ENCODE results near the gene TMEM108. TPM values are rescaled to one million over a fixed set of nuclear protein-coding genes. Genes with fewer than 3 reads are reported as not detected.

The TMEM108 gene
- polyA plus RNA-seq, 1 experiment: 0.63 TPM

- no peak for DNase-seq (ENCODE audit: low read depth, low spot score)
Measured at GRCh38 chr3:133117342-133117741, 79.2 kb downstream of the TMEM108 start.

DNA sequence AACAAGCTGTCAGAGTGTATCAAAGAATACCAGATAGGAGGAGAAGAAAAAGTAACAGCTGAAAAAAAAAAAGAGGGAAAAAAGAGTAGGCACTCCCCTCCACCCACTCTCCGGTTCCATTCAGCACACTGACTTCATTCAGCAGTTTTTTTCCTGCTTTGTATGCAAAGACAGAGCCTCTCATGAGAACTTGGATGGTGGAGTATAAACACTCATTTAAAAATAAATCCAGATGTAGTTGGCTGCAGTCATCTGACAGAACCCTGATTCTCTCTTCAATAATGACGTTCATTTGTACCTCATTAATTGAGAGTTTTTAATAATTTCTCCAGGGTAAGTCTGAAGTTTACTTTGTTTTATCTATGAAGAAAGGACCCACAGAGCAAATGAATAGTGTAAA, 81.0 kb downstream of the TMEM108 start:
- H3K27ac ChIP-seq (ENCODE audit: low read depth, low read length): no peak overlapping the region
- no peak overlapping the region for H3K4me3 ChIP-seq (ENCODE audit: low read depth, low read length)
- no peaks in the 10 kb centered on the region for H3K27me3 ChIP-seq (ENCODE audit: control insufficient read depth, insufficient read depth, low read length)
- CTCF ChIA-PET: no interaction called here
- DNase-seq (ENCODE audit: low read depth, low spot score): no peak
- POLR2A ChIA-PET: no interaction called here
- no peaks in the 10 kb centered on the region for H3K9me3 ChIP-seq (ENCODE audit: control insufficient read depth, insufficient read depth, low read length)
- TF ChIP-seq, protein P1, sequence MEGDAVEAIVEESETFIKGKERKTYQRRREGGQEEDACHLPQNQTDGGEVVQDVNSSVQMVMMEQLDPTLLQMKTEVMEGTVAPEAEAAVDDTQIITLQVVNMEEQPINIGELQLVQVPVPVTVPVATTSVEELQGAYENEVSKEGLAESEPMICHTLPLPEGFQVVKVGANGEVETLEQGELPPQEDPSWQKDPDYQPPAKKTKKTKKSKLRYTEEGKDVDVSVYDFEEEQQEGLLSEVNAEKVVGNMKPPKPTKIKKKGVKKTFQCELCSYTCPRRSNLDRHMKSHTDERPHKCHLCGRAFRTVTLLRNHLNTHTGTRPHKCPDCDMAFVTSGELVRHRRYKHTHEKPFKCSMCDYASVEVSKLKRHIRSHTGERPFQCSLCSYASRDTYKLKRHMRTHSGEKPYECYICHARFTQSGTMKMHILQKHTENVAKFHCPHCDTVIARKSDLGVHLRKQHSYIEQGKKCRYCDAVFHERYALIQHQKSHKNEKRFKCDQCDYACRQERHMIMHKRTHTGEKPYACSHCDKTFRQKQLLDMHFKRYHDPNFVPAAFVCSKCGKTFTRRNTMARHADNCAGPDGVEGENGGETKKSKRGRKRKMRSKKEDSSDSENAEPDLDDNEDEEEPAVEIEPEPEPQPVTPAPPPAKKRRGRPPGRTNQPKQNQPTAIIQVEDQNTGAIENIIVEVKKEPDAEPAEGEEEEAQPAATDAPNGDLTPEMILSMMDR (IDR thresholded peaks at IDR 0.05; ENCODE audit: low read depth, low read length): no peak

More at GRCh38 chr3:133117342-133117741, 79.2 kb downstream of the TMEM108 start:
- ChIA-PET POLR2A (no interaction called here), CTCF (no interaction called here)
- H3K27me3 ChIP-seq (ENCODE audit: control insufficient read depth, insufficient read depth, low read length): no peaks in the 10 kb centered on the region
- H3K4me3 ChIP-seq (ENCODE audit: low read depth, low read length): no peak overlapping the region
- H3K9me3 ChIP-seq (ENCODE audit: control insufficient read depth, insufficient read depth, low read length): no peaks in the 10 kb centered on the region
- no peak overlapping the region for H3K27ac ChIP-seq (ENCODE audit: low read depth, low read length)
- TF ChIP-seq, protein P1 (IDR thresholded peaks at IDR 0.05; ENCODE audit: low read depth, low read length): no peak

- H3K27me3 ChIP-seq (ENCODE audit: control insufficient read depth, insufficient read depth, low read length): no peaks in the 10 kb centered on the region
- TF ChIP-seq, protein P1 (IDR thresholded peaks at IDR 0.05; ENCODE audit: low read depth, low read length): no peak
- H3K9me3 ChIP-seq (ENCODE audit: control insufficient read depth, insufficient read depth, low read length): no peaks in the 10 kb centered on the region
- ChIA-PET CTCF (no interaction called here), POLR2A (no interaction called here)
- no peak overlapping the region for H3K27ac ChIP-seq (ENCODE audit: low read depth, low read length)
- no peak for DNase-seq (ENCODE audit: low read depth, low spot score)
- no peak overlapping the region for H3K4me3 ChIP-seq (ENCODE audit: low read depth, low read length)
Measured at GRCh38 chr3:133121450-133121849, 83.3 kb downstream of the TMEM108 start.

DNA sequence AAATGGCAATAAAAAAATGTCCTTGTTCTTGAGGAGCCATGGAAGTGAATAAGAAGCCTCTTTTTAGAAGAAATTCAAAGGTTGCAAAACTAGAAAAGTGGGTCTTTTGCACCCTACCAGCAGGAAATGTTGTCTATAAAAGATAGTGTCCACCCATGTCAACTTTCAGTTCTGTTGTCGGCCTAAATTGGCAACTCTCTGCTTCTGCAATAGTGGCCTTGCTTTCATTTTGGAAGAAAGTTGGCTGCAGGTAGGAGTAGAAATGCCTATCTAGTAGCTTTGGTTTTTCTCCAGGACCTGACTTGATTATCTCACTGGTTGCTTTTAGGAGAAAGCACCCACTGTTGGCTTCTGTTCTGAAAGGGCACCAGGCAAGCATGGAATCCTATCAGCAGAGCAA, 85.4 kb downstream of the TMEM108 start:
- no peak for DNase-seq (ENCODE audit: low read depth, low spot score)
- Histone ChIP-seq H3K27me3 (ENCODE audit: control insufficient read depth, insufficient read depth, low read length) (no peaks in the 10 kb centered on the region), H3K4me3 (ENCODE audit: low read depth, low read length) (no peak overlapping the region), H3K9me3 (ENCODE audit: control insufficient read depth, insufficient read depth, low read length) (no peaks in the 10 kb centered on the region), H3K27ac (ENCODE audit: low read depth, low read length) (no peak overlapping the region)
- ChIA-PET CTCF (no interaction called here), POLR2A (no interaction called here)
- TF ChIP-seq, protein P1 (IDR thresholded peaks at IDR 0.05; ENCODE audit: low read depth, low read length): no peak

DNA sequence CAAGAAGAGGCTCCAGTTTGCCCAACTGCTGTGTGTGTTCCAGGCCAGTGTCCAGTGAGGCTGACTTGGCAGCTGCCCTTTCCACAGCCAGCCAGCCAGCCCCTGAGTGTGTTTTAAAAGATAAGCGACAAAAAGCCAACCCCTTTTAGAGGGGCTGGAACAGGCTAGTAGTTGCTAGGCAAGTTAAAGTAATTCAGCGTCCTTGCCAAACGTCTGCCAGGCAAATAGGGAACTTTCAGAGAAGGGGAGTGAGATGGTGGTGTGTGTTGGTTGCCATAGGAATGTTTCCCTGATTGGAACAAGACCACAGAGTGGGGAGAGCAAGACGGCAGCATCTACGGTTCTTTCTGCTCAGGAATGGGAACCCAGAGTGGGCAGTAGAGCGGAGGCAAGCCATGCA, 86.3 kb downstream of the TMEM108 start:
- no peaks in the 10 kb centered on the region for H3K9me3 ChIP-seq (ENCODE audit: control insufficient read depth, insufficient read depth, low read length)

More for the DNA sequence above, 86.3 kb downstream of the TMEM108 start:
- no peak for DNase-seq (ENCODE audit: low read depth, low spot score)
- TF ChIP-seq, protein P1 (IDR thresholded peaks at IDR 0.05; ENCODE audit: low read depth, low read length): no peak
- CTCF ChIA-PET: no interaction called here
- POLR2A ChIA-PET: no interaction called here
- H3K4me3 ChIP-seq (ENCODE audit: low read depth, low read length): no peak overlapping the region
- no peaks in the 10 kb centered on the region for H3K27me3 ChIP-seq (ENCODE audit: control insufficient read depth, insufficient read depth, low read length)
- H3K27ac ChIP-seq (ENCODE audit: low read depth, low read length): no peak overlapping the region
